Measurements from ENCODE around the gene TSHZ2.
A peak's percentile ranks its signal among the peaks of the same experiment; 100 is the strongest.
"Not testable (repeated sequence)": the region's sequence is repeated elsewhere in the genome, so short reads cannot be mapped to it uniquely, and the experiment has no call there.

TSHZ2 gene

GRCh38 chr20:53399592-53400335 lies 427.6 kb downstream of the TSHZ2 start:
- DNase-seq, result no peak

GRCh38 chr20:53402233-53403005 lies 430.3 kb downstream of the TSHZ2 start:
- no peak for DNase-seq

GRCh38 chr20:53403029-53403428 lies 430.9 kb downstream of the TSHZ2 start:
- DNase-seq, result no peak

GRCh38 chr20:53405139-53405538 lies 433.0 kb downstream of the TSHZ2 start:
- DNase-seq, result no peak

- no peak for DNase-seq
These were observed 434.4 kb downstream of the TSHZ2 start for GRCh38 chr20:53406580-53406979.

GRCh38 chr20:53408691-53409446 lies 436.7 kb downstream of the TSHZ2 start:
- DNase-seq, result no peak

- no peak for DNase-seq
These were observed 437.2 kb downstream of the TSHZ2 start for GRCh38 chr20:53409447-53409717.

- DNase-seq, result no peak
These were observed 439.0 kb downstream of the TSHZ2 start for GRCh38 chr20:53411129-53411528.

GRCh38 chr20:53411891-53412290 lies 439.7 kb downstream of the TSHZ2 start:
- DNase-seq, result no peak

- DNase-seq, result no peak
These were observed 440.5 kb downstream of the TSHZ2 start for GRCh38 chr20:53412577-53413185.

- peak; percentile 64 for DNase-seq
These were observed 441.1 kb downstream of the TSHZ2 start for GRCh38 chr20:53413186-53413631.

- not testable (repeated sequence) for DNase-seq
These were observed 441.7 kb downstream of the TSHZ2 start for GRCh38 chr20:53413845-53414244.

- no peak for DNase-seq
These were observed 447.7 kb downstream of the TSHZ2 start for GRCh38 chr20:53419693-53420460.

GRCh38 chr20:53421343-53421742 lies 449.2 kb downstream of the TSHZ2 start:
- DNase-seq, result no peak

GRCh38 chr20:53422039-53422438 lies 449.9 kb downstream of the TSHZ2 start:
- DNase-seq, result no peak

GRCh38 chr20:53423587-53424146 lies 451.5 kb downstream of the TSHZ2 start:
- DNase-seq, result no peak

- DNase-seq, result no peak
These were observed 453.3 kb downstream of the TSHZ2 start for GRCh38 chr20:53425481-53425880.

- no peak for DNase-seq
These were observed 453.8 kb downstream of the TSHZ2 start for GRCh38 chr20:53425941-53426340.

GRCh38 chr20:53426766-53427312 lies 454.7 kb downstream of the TSHZ2 start:
- no peak for DNase-seq

GRCh38 chr20:53427951-53428350 lies 455.8 kb downstream of the TSHZ2 start:
- no peak for DNase-seq

GRCh38 chr20:53428588-53428987 lies 456.4 kb downstream of the TSHZ2 start:
- no peak for DNase-seq

- no peak for DNase-seq
These were observed 456.8 kb downstream of the TSHZ2 start for GRCh38 chr20:53428996-53429395.

All from stimulated activated CD8-positive, alpha-beta memory T cell treated with anti-CD3 and anti-CD28 coated beads, Interleukin-4, amount 100 ng/mL, for 48 hours (primary cell).